ENCODE measurements around the gene PSRC1.

The PSRC1 gene

GRCh38 chr1:109242387-109242786 is 40.6 kb downstream of the PSRC1 start:
- no peak for DNase-seq

GRCh38 chr1:109241841-109242345 is 41.1 kb downstream of the PSRC1 start:
- no peak for DNase-seq

DNA sequence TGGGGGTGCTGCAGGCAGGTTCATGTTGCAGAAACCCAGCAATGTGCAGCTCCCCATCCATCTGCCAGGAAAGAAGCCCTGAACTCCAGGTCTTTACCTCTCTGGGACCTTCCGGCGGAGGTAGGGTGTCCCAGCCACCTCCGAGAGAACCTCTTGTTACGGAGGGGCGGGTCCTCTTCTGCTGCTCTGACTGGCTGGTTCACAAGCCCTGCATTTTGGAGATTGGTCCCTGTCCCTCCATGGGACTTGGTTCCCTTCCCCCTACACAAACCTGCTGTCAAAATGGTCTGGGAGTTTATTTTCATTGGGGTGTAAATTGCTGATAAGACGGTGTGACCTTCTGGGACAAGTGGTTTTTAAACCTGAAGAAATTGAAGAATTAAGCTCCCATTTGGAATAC is 41.6 kb downstream of the PSRC1 start:
- no peak for DNase-seq

DNA sequence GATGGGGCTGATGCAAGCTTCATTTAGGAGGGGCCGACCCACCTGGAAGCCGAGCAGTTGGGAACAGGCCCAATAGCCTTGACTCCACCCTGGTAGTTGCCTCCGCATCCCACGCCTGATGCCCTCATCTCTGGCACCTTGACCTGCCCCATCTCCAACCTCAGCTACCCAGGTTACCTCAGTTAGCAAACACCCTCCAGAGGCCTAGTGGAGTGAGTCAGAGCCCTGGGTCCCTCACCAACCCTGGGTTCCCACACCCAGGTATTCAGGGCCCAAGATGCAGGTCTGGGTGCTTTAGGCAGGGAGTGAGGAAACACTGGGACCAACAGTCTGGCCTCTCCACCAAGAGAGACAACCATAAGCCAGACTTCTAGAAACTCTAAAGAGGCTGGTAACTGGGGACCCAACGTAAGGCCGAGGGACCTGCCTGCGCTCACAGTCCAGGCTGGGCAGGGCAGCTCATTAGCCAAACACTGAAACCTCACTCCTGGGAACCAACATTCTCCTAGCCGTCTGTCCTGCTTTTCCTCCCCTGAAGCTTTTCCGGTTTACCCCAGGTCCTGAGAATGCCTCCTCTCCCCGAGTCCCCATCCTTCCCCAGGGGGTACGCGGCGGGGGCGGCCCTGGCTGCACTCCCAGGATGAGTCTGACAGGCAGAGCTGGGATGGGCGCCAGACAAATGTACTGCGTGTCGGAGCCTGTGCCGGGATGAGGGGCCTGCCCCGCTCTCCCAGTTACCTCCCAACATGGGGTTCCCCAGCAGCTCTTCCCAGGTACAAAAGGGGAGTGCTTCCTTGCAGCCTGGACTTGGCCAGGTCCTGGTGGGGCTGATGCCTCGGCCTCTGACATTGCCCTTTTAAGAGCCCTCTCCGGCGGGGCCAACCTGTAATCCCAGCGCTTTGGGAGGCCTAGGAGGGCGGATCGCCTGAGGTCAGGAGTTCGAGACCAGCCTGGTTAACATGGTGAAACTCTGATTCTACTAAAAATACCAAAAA is 42.5 kb downstream of the PSRC1 start:
- peak; percentile 30 for DNase-seq

DNA sequence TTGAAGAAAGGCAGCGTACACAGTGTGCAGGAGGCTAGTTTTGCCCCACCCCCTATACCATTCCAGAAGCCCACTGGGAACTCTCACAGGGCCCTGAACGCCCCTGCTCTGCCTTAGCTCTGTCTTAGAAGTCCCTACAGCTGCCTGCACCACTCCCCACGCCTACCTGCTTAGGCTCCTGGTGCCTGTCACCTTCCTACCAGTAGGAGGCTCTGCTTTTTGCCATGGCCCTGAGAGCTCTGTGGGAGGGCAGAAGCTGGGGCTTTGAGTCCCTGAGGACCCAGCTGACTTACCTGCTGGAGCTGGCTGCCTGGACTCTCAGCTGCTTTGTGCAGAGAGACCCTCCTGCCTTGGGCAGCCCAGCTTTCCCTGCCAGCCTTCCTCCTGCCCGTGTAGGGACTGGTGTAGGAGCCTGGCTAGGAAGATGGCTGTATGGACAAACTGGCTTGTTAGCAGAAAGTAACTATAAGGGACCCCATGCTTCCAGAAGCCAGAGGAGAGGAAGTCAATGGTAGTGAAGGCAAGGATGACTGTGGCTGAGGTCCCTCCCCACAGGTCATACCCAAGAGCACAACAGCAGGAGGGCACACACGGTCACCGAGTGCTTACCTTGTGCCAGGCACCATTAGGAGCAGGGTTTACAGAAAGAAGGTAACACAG is 43.4 kb downstream of the PSRC1 start:
- DNase-seq = peak; percentile 43

DNA sequence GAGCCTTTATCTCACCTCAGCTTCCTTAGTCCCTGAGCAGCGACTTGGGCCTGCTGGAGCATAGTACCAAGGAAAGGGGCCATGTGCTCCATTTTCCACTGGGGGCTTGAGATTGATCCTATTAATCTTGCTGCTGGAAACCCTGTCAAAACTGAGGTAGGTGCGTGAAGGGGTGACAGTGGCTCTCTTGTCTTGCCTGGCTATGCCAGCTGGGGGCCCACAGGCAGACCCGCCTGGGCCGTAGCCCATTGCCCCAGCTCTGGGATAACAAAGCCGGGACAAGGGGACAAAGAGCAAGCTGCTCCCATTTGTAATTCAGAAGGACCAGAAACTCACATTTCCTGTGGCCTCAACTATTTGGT is 43.9 kb downstream of the PSRC1 start:
- no peak for DNase-seq

DNA sequence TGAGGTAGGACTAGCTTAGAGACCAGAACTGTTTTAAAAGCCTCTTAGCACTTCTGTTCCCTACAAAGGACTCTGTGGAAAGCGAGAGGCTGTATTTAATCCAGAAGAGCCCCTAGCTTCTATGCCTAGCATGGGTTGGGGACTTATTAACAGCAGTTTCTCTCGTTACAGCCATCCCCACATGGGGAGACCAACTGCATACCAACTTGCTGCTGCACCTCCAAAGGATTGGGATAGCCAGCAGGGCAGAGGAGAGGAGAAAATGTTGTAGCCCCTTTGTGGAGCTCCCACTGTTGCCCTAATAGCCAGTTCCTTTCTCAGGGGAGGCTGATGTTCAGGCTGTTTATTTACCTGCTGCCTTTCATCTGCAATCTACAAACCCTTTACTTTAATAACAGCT is 44.6 kb downstream of the PSRC1 start:
- no peak for DNase-seq

DNA sequence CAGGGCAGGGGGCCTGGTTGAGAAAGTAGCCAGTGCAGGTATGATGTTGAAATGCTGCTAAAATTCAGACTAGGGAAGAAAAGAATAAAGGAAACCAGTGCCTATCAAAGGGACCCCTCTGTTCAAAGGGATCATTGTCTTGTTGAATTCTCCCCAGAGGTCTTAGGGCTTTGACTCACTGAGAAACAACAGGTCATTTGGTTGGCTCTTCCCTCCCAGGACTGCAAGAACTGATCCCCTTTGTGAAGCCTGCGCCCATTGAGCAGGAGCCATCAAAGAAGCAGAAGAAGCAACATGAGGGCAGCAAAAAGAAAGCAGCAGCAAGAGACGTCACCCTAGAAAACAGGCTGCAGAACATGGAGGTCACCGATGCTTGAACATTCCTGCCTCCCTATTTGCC is 45.4 kb downstream of the PSRC1 start:
- no peak for DNase-seq

GRCh38 chr1:109235137-109235536 is 47.8 kb downstream of the PSRC1 start:
- DNase-seq = no peak

DNA sequence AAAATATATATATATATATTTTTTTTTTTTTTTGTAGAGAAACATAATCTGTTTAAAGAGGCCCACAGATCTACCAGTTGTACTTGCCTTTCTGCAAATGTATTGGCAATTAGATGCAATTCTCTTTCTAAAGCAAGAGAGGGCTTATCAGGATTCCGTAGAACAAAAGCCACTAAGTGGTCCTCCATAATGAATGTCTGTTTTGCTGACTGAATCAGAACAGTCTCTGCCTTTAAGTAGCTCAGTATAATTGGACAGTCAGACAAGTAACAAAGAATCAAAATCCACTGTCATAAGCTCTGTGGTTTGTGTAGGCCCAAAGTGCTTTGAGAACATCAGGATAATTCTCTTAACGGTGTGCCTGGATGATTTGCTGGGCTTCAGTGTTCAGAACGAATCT is 51.9 kb downstream of the PSRC1 start:
- DNase-seq = no peak
